ENCODE data around the gene DIPK1C. TPM values are rescaled to one million over a fixed set of nuclear protein-coding genes. Genes with fewer than 3 reads are reported as not detected.
A peak's percentile ranks its signal among the peaks of the same experiment; 100 is the strongest.

The DIPK1C gene
- total RNA-seq, 1 donor from 2014 or later: 4.6 TPM

GRCh38 chr18:74457725-74458421 lies 765 bp upstream of the DIPK1C start:
- no peak for DNase-seq (ENCODE audit: missing footprints)

DNA sequence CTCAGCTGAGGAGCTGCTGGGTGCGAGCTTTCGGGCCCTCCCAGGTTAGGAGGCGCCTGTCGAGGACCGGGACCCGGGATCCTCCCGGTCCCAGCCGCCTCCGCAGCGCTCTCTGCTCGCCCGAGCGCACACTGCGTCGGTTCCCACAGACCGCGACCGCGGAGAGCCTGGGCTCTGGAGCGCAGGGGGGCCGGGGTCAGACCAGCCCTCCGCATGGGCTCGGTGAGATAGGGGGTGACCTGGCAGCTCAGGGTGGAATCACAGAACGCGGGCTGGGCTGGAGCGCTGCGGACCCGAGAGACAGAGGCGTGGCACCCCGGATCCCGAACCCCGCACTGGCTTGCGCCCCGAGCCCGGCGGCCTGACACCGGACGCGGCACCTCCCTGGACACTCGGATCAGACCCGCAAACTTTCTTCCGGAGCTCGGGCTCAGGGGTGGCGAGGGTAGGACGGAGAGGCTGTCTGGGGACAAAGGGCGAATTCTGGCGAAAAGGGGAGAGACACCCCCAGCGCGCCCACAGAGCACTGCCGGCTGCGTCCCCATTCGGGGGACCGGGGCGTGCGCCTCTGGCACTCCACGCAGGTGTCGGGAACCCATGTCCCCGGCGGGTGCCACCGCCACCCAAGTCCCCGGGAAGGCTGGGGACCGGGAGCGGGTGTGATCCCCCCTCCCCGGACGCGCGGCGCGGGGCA lies 612 bp downstream of the DIPK1C start:
- ATAC-seq (peak; percentile 24), DNase-seq (ENCODE audit: missing footprints) (no peak)
- intact Hi-C loops (cut with DNase I): no loop called here

More at GRCh38 chr18:74457725-74458421, 765 bp upstream of the DIPK1C start:
- peak; percentile 73 for ATAC-seq
- intact Hi-C loops (cut with DNase I): no loop called here

DNA sequence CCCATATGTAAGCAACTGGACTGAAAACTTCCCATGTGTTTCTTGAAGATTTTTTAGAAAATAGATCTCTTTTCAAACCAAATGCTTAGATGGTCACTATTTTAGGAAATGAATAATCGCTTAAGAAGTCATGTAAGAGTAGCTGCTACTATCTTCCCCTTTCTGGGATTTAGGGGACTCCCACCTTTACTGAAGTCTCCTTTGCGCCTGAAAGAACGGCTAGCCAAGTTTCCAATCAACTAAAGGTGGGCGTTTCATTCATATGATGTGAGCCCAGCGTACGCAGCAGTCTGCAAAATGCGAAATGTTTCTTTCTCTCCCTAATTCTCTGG lies 1.1 kb downstream of the DIPK1C start:
- intact Hi-C loops (cut with DNase I): no loop called here
- no peak for DNase-seq (ENCODE audit: missing footprints)
- no peak for ATAC-seq

DNA sequence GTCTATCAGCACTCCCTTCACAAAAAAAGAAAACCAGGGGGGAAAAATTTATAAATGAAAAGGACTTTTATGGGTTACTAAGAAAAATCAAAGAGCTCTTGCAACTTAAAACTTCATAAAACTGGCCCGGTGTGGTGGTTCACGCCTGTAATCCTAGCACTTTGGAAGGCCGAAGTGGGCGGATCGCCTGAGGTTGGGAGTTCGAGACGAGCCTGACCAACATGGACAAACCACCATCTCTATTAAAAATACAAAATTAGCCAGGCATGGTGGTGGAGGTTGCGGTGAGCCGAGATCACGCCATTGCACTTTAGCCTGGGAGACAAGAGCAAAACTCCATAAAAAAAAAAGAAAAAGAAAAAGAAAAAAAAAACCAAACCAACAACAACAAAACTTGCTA lies 1.7 kb downstream of the DIPK1C start:
- intact Hi-C loops (cut with DNase I): no loop called here
- DNase-seq (ENCODE audit: missing footprints) (no peak), ATAC-seq (no peak)

- intact Hi-C loops (cut with DNase I): no loop called here
- no peak for ATAC-seq
- no peak for DNase-seq (ENCODE audit: missing footprints)
Measured at GRCh38 chr18:74454279-74454751, 2.8 kb downstream of the DIPK1C start.

DNA sequence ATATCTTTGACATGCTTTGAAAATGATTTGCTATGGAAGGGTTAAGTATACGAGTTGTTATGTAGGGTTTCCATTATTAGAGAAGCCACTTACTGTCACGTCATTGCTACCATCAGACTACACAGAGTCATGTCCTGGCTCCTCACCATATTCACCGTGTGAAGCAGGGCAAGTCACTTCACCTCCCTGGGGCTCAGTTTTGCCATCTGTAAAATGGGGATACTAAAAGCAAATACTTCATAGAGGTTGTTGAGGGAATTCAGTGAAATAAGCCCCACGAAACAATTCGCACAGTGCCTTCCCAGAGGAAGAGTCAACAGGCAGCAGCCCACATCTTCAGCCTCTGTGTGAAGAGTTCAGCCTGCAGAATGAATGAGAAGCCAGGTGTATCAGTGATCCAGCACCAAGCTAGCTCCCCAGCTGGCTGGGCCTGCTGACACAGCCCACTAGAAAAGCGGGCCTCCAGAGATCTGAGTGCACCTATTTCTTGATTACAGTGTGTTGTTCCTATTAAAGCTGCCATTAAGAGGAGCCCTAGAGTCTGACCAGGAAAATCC lies 3.4 kb downstream of the DIPK1C start:
- intact Hi-C loops (cut with DNase I): loop anchor here (2.0 kb wide), 1 partner anchor 39 kb away; no protein-coding TSS in a partner anchor
- DNase-seq (ENCODE audit: missing footprints) (no peak), ATAC-seq (no peak)

DNA sequence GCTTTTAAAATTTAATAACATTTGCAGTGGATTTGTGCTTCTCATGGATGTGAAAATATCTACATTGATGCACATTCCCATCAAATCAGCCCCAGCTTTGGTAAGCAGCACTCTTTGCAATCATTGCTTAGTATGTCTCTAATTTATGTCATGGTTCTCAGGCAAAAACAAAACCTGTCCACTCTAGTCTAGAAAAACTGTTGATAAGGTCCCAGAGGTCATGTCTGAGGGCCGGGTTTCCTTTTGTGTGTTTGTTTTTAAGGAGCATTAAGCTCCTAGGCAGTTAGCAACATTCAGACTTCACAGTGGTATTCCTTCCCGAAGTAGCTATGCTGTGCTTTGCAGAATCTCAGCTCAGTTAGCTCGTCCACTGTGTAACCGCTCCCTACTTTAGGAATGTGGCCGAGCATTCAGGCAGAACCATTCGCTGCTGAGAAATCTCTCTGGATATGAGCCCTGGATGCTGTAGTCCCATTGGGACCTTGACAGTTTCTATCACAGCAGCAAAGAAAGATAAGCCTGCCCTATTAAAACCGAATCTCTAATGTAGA lies 4.0 kb downstream of the DIPK1C start:
- DNase-seq (ENCODE audit: missing footprints) (no peak), ATAC-seq (peak; percentile 34)
- intact Hi-C loops (cut with DNase I): loop anchor here (2.0 kb wide), 1 partner anchor 40 kb away; no protein-coding TSS in a partner anchor

GRCh38 chr18:74451148-74451547 lies 6.0 kb downstream of the DIPK1C start:
- DNase-seq (ENCODE audit: missing footprints) (no peak), ATAC-seq (no peak)
- intact Hi-C loops (cut with DNase I): no loop called here

DNA sequence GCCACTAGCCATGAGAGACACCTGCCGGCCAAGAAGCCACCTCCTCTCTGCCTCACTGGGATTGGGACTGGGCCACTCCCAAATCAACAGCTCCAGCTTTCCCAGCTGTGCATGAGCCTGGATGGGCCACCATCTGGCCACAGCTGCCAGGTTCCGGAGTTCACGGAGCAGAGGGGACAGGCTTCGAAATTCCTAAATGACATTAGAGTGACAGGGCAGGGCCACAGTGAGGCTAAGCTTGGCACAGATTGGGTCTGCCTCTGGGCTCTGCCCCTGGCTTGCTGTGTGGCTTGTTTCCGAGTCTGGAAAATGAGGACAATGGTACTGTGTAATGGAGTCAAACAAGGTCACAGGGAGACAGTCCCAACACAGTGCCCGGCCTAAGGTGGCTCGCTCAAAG lies 6.5 kb downstream of the DIPK1C start:
- peak; percentile 81 for ATAC-seq
- DNase-seq (ENCODE audit: missing footprints): no peak
- intact Hi-C loops (cut with DNase I): no loop called here

GRCh38 chr18:74447404-74448152 lies 9.5 kb downstream of the DIPK1C start:
- ATAC-seq (no peak), DNase-seq (ENCODE audit: missing footprints) (no peak)
- intact Hi-C loops (cut with DNase I): no loop called here

GRCh38 chr18:74446631-74447403 lies 10.3 kb downstream of the DIPK1C start:
- ATAC-seq (no peak), DNase-seq (ENCODE audit: missing footprints) (no peak)
- intact Hi-C loops (cut with DNase I): no loop called here

- intact Hi-C loops (cut with DNase I): no loop called here
- no peak for ATAC-seq
- no peak for DNase-seq (ENCODE audit: missing footprints)
Measured at GRCh38 chr18:74446178-74446577, 10.9 kb downstream of the DIPK1C start.

DNA sequence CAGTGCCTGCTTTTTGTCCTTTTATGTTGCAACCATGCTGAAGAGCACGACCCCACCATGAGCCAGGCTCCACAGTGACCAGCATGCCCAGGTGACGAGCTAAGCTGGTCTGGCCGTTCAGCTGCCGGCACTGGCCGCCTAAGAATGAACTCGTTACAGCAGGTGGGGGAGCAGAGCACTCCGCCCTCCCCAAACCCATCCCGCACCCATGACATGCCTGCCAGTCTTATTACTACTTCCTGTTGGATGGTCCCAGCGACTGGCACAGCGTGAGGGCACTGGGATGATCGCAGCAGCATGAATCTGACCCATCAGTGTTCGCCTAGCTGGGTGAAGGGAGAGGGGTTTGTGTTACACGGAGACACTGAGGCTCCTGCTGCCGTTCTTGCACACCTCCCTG lies 11.5 kb downstream of the DIPK1C start:
- intact Hi-C loops (cut with DNase I): no loop called here
- no peak for ATAC-seq
- no peak for DNase-seq (ENCODE audit: missing footprints)

DNA sequence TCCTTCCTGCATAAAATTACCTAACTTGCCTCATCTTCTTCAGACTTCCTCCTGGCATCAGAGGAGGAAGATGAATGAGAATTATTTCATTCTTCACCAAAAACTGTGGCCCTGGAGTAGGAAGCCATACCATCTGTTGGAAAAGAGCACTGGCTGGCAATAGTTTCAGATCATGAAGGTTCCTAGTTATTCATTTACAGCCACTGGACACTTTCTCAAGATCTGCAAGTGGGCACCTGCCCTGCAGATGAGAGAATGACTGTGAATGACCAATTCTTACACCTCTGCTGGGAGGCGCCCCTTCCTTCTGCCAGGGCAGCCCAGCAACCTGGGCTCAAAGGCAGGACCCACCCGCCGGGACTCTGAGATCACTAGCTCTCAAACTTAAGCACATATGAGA lies 13.0 kb downstream of the DIPK1C start:
- ATAC-seq (no peak), DNase-seq (ENCODE audit: missing footprints) (no peak)
- intact Hi-C loops (cut with DNase I): no loop called here

- no peak for ATAC-seq
- no peak for DNase-seq (ENCODE audit: missing footprints)
- intact Hi-C loops (cut with DNase I): no loop called here
Measured at GRCh38 chr18:74440808-74441427, 16.2 kb downstream of the DIPK1C start.

- intact Hi-C loops (cut with DNase I): no loop called here
- DNase-seq (ENCODE audit: missing footprints) (no peak), ATAC-seq (no peak)
Measured at GRCh38 chr18:74438091-74438490, 19.0 kb downstream of the DIPK1C start.

DNA sequence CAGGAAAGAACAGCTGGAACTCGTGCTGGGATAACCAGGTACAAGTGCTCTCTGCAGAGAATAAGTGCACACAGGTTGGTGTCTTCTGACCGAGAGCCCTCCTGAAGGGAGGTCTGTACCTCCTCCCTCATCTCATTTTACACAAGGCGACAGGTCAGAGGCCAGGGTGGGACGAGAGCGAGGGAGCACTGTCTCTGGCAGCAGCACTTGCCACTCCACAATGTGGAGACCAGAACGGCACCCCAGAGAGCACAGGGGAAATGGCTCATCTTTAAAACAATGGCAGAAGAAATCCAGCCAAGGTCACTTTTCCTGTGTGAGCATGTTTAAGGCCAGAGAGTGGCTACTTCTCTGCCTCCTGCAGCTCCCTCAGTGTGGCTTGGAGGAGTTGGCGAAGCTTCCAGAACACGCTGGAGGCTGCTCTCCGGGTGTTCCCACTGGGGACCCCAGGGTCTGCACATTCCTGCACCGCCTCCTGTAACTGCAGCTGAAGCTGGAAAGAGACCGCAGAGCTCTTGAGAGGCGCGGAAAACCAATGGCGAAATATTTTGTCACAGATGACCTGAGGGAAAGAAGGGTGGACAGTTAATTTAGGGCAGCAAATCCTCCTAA lies 20.8 kb downstream of the DIPK1C start:
- no peak for ATAC-seq
- DNase-seq (ENCODE audit: missing footprints): no peak
- intact Hi-C loops (cut with DNase I): no loop called here

GRCh38 chr18:74435740-74436139 lies 21.4 kb downstream of the DIPK1C start:
- no peak for ATAC-seq
- intact Hi-C loops (cut with DNase I): no loop called here

More at GRCh38 chr18:74435740-74436139, 21.4 kb downstream of the DIPK1C start:
- DNase-seq (ENCODE audit: missing footprints): no peak
